ENCODE data around the gene RICTOR. TPM values are rescaled to one million over a fixed set of nuclear protein-coding genes. Genes with fewer than 3 reads are reported as not detected.
A peak's percentile ranks its signal among the peaks of the same experiment; 100 is the strongest.

The RICTOR gene
- total and polyA plus RNA-seq, 12 donors = 3.1 to 88.3 (median 45.5) TPM

GRCh38 chr5:39072925-39073766 lies 1.1 kb downstream of the RICTOR start:
- WGBS, 2 donors = 4% methylated on average over 27 of the region's 27 CpGs
- H3K27me3 ChIP-seq = no peaks in the 10 kb centered on the region
- H3K4me3 ChIP-seq = peak overlapping the region; percentile 73 to 94 (median 87)
- ATAC-seq = peak in 7 of 8 donors; percentile 1 to 30 (median 21)
- DNase-seq = peak in 1 of 2 donors; percentile 34
- intact Hi-C loops (cut with DNase I) = loop anchor here in 4 of 10 donors (5.0 to 10.0 kb wide), 4 partner anchors 56 to 238 kb away; no protein-coding TSS in a partner anchor
- H3K4me1 ChIP-seq = peaks cover 0 to 63% (median 36%) of the 10 kb centered on the region in 9 donors
- peaks cover 0 to 16% (median 0%) of the 10 kb centered on the region in 9 donors for H3K36me3 ChIP-seq
- H3K27ac ChIP-seq = peak overlapping the region; percentile 97 to 100 (median 98)
- TF ChIP-seq CTCF (IDR thresholded peaks at IDR 0.05) = no peak
- H3K9me3 ChIP-seq = no peaks in the 10 kb centered on the region

DNA sequence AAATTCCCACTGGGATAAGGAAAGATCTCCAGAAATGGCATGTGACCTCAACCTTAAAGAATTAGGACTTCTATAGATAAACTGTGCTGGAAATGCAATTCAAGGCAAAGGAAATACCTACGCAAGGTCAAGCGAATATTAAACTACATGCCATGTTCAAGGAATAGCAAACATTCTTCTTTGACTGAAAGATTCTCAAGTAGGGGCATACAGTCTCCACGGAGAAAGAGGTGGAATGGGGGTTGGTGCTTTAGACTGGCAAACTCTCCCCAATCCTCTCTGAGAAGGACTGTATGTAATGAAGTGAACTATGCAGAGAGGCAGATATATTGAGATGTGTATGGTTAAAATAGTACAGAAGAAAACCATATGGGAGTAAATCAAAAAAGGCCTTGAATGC lies 6.1 kb downstream of the RICTOR start:
- Histone ChIP-seq H3K27ac (no peak overlapping the region), H3K9me3 (peaks cover 0 to 16% (median 0%) of the 10 kb centered on the region in 11 donors), H3K4me1 (peaks cover 0 to 84% (median 44%) of the 10 kb centered on the region in 9 donors), H3K36me3 (peaks cover 0 to 44% (median 0%) of the 10 kb centered on the region in 9 donors), H3K4me3 (no peak overlapping the region), H3K27me3 (no peaks in the 10 kb centered on the region)
- no peak for DNase-seq
- ATAC-seq = no peak
- TF ChIP-seq CTCF (IDR thresholded peaks at IDR 0.05) = no peak
- 84 to 86% methylated on average over 3 of the region's 3 CpGs for whole genome bisulfite sequencing, 2 donors
- intact Hi-C loops (cut with DNase I) = loop anchor here in 3 of 10 donors (5.0 kb wide), 2 partner anchors 46 to 51 kb away; no protein-coding TSS in a partner anchor

DNA sequence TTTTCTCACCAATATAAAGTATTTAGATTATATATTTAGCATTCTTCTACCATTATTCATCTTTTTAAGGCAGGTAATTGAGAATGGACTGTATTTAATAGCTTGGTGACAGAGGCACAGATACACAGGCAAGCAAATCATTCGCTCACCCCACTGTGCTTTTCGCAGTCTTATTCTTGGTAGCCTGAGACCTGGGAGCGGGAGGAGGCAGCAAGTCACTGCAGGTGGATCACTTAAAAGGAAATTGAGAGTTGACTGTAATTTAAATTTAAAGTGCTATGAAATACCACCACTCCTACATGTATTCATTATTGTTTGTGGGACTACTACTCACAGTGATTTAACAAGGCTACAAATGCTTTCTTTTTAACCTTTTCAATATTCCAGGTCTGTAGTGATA lies 9.7 kb downstream of the RICTOR start:
- H3K36me3 ChIP-seq = peaks cover 0 to 41% (median 0%) of the 10 kb centered on the region in 9 donors
- no peak for DNase-seq
- no peak overlapping the region for H3K4me3 ChIP-seq
- no peaks in the 10 kb centered on the region for H3K27me3 ChIP-seq
- peaks cover 3 to 86% (median 52%) of the 10 kb centered on the region in 9 donors for H3K4me1 ChIP-seq
- peak overlapping the region in 2 of 10 donors; percentile 3 to 52 for H3K27ac ChIP-seq
- 78 to 93% methylated on average over 3 of the region's 3 CpGs for WGBS, 2 donors
- ATAC-seq = no peak
- intact Hi-C loops (cut with DNase I) = no loop called here
- H3K9me3 ChIP-seq = peaks cover 0 to 16% (median 0%) of the 10 kb centered on the region in 11 donors
- TF ChIP-seq CTCF (IDR thresholded peaks at IDR 0.05) = no peak

- Histone ChIP-seq H3K4me3 (no peak overlapping the region), H3K27ac (peak overlapping the region in 4 of 10 donors; percentile 25 to 67 (median 44)), H3K27me3 (no peaks in the 10 kb centered on the region), H3K9me3 (peaks cover 0 to 16% (median 0%) of the 10 kb centered on the region in 11 donors), H3K4me1 (peaks cover 3 to 88% (median 57%) of the 10 kb centered on the region in 9 donors), H3K36me3 (peaks cover 0 to 29% (median 0%) of the 10 kb centered on the region in 9 donors)
- ATAC-seq (peak in 3 of 8 donors; percentile 31 to 66 (median 60)), DNase-seq (no peak)
- no peak for TF ChIP-seq CTCF (IDR thresholded peaks at IDR 0.05)
- WGBS, 2 donors = 48 to 52% methylated on average over 2 of the region's 2 CpGs
- intact Hi-C loops (cut with DNase I) = no loop called here
Observed at GRCh38 chr5:39063037-39063436, 11.2 kb downstream of the RICTOR start.
